ENCODE measurements around the gene ZNF768.
"Not testable (repeated sequence)": the region's sequence is repeated elsewhere in the genome, so short reads cannot be mapped to it uniquely, and the experiment has no call there.

Gene ZNF768

DNA sequence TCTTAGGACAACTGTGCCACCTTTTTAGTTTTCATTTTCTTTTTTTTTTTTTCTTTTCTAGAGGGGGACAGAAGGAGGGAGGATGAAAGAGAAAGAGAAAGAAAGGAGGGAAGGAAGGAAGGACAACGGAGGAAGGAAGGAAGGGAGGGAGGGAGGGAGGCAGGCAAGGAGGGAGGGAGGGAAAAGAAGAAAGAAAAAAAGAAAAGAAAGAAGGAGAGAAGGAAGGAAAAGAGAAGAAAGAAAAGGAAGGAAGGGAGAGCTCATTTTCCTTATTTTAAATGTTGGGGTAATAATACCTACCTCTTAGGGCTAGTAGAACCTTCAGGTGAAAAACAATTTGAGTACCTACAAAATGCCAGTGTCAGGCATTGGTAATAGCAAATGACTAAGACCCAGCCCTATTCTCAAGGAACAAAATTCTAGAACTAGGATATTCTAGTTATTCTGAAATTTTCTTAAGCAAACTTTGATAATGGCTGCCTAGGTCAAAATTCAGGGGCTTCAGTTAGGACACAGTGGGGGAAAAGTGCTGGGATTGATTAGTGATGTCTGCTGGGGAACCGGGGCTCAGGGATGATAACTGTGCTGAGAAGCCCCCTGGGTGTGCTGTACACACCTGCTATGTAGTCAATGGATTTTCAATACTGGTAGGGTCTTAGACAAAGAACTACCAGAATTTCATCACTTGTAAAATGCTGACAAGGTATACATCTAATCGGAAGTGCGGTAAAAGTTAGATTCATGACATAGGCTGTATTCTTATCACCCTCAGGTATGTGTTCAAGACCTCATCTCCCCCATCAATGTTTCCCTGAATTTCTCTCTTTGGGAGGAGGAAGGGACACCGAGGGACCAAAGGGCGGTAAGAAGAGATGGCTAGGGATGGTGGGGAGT is 22.7 kb downstream of the ZNF768 start:
- DNase-seq: no peak

DNA sequence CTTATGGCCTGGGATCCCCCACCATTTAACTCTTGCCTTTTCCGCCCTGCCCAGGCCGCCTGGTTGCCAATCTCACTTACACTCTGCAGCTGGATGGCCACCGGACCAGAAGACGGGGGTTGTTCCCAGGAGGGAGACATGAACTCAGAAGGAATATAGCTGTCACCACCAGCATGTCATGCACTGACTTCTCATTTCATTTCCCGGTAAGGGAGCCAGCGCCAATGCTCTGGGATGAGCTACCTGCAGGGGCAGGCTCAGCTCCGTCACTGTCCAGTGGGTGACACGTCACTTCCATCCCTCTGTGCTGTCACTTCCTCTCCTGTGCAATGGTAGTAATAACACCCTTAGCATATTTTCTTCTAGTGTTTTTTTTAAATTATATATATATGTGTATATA is 27.1 kb downstream of the ZNF768 start:
- no peak for DNase-seq

DNA sequence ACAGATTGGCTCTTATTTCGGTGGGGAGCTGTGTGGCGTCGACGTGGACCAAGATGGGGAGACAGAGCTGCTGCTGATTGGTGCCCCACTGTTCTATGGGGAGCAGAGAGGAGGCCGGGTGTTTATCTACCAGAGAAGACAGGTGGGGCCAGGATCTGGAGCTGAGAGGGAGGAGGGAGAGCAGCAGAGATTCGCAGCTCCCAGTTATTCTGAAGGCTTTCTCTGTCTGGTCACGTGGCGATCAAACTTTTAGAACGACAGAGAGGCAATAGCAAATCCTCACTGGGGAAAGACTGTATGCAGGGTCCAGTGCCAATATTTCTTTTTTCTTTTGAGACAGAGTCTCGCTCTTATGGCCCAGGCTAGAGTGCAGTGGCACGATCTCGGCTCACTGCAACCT is 31.7 kb downstream of the ZNF768 start:
- no peak for DNase-seq

DNA sequence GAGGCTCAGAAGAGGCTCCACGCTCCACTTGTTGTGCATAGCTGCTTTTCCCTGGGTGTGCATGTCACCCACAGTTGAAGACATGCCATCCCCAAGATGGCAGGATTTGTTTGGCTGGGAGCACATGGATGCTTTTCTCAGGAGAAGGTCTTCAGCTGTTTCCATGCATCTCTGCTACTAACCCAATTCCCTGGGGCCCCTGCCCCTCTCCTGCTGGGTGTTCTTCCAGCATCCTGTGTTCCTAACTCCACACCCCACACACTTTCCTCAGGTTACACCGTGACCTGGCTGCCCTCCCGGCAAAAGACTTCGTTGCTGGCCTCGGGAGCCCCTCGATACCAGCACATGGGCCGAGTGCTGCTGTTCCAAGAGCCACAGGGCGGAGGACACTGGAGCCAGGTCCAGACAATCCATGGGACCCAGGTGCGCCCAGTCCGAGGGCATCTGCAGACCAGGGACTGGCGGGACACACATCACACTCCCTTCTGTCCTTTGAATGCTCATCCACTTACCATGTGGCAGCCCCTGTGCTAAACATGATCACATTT is 32.4 kb downstream of the ZNF768 start:
- no peak for DNase-seq

DNA sequence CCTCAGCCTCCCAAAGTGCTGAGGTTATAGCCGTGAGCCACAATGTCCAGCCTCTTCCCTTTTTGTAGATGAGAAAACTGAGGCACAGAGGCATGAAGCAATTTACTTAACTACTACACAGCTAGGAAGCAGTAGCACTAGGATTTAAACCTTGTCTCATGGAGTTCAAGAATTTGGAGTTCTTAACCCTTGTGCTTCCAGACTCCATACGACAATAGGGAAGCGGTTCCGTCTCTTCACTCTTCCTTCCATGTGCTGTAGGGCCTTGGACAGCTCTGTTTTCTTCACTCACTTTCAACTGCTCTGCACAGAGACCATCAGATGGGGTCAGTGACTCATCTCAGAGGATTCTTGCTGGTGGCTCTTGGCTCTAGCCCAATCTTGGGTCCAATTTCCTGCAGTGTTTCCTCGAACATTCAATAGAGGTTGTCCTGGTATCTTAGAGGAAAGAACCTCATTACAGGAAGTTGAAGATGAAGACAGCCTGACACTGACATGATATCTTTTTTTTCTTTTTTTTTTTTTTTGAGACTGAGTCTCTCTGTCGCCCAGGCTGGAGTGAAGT is 34.5 kb downstream of the ZNF768 start:
- DNase-seq: peak; percentile 29

DNA sequence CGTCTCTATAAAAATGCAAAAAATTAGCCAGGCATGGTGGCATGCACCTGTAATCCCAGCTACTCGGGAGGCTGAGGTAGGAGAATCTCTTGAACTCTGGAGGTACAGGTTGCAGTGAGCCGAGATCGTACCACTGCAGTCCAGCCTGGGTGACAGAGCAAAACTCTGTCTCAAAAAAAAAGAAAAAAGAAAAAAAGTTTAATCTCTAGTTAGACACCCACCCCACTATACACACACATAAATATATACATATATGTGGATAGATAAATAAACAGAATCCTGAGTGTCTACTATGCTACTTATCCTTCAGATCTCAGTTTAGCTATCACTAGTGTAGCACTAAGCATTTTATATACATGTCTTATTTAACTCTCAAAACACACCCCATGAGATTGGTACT is 35.1 kb downstream of the ZNF768 start:
- DNase-seq: no peak

DNA sequence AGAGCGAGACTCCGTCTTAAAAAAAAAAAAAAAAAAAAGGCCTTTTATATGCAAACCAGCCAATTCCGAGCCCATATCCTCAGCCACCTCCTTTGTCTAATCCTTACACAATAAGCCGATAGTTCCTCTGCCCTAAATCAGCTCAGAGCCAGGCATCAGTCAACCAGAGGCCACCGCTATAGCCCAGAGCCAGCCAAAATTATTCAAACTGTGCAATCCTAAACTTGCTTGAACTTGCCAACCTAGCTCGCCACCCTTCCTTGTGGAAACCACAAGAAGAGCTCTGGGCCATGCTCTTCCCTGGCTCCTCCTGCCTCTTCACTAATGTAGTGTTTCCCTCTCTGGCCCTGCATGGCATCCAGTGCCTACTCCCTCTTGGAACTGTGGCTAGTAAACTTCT is 36.2 kb downstream of the ZNF768 start:
- DNase-seq: no peak

DNA sequence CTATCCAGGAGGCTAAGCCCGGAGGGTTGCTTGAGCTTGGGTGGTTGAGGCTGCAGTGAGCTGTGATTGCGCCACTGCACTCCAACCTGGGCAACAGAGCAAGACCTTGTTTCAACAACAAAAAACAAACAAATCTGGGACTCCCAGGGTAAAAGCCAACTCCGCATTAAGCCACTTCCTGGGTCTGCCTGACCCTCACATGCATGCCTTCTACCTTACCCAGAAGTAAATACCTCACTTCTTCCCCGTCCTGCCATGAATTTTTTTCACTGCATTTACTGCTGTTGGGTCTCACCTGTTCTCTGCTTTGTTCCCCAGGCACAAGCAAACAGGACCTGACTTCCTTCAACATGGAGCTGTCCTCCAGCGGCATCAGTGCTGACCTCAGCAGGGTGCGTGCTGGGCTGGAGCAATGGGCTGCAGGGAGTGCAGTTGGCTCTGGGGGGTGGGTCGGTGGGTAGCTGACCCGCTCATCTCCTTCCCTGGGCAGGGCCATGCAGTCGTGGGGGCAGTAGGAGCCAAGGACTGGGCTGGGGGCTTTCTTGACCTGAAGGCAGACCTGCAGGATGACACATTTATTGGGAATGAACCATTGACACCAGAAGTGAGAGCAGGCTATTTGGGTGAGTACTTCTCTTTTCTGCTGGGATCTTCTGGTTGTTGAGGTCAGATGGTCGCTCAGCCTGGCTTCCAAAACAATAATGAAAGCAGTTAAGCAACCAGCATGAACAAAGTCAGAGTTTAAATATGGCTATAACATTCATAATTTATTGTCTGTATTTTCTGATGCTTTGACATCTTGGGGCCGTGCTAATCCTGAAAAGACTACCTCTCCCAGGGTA is 37.4 kb downstream of the ZNF768 start:
- DNase-seq: no peak

DNA sequence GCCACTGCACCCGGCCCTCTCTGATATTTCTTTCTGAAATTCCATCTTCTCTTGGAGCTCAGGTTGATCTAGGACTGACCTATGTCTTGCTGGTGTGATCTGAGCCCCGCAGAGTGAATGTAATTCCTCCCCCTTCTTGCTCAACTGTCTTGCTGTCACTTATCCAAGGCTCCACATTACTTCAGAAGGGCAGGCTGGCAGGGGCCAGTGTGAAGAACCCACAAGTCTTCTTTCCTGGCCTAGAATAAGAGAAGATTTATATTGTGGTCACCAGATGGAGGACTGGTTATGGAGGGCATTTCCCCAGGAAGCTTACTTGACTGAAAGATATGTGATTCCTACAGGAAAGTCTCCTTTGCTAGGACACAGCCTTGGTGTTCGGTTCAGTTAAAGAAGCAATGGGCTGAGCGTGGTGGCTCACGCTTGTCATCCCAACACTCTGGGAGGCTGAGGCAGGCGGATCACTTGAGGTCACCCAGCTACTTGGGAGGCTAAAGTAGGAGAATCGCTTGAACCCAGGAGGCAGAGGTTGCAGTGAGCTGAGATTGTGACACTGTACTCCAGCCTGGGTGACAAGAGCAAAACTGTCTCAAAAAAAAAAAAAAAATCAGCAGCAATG is 40.4 kb downstream of the ZNF768 start:
- DNase-seq: no peak

DNA sequence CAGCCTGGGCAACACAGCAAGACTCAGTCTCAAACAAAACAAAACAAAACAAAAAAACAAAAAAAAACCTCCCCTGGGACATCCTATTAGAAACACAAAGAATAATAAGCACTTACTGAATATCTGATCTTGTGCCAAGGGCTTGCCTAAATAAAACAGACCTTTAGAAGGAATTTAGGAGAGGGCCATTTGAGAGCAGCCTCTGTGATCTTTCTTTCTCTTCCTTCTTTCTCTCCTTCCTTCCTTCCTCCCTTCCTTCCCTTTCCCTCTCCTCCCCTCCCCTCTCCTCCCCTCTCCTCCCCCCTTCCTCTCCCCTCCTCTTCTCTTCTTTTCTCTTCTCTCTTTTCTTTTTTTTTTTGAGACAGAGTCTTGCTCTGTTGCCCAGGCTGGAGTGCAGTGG is 41.5 kb downstream of the ZNF768 start:
- DNase-seq: no peak

DNA sequence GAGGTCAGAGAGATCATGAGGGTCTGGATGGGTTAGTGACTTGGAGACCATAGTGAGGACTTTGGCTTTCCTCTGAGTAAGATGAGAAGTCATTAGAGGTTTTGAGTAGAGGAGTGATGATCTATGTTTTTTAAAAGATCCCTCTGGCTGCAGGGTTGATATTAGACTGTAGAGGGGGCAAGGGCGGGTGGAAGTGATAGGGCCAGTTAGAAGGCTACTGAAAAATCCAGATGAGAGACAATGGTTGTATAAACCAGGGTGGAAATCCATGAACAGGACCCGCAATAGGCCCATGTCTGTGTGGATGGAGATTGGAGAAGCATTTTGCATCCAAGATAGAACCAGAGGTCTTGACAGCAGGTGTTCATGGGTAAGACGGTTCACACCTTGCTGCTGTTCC is 44.0 kb downstream of the ZNF768 start:
- no peak for DNase-seq

DNA sequence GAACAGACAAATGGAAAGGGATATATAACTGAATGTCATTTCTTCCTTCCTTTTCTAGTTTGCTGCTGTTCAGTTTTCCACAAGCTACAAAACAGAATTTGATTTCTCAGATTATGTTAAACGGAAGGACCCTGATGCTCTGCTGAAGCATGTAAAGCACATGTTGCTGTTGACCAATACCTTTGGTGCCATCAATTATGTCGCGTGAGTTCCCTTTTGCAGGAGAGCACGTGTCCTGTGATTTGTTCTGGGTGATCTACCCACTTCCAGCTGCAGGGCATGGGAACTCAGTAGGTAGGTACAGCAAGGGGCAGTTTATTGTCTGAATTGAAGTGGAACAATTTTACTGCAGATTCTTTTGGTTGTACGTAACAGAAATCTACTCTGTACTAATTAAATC is 45.0 kb downstream of the ZNF768 start:
- no peak for DNase-seq

DNA sequence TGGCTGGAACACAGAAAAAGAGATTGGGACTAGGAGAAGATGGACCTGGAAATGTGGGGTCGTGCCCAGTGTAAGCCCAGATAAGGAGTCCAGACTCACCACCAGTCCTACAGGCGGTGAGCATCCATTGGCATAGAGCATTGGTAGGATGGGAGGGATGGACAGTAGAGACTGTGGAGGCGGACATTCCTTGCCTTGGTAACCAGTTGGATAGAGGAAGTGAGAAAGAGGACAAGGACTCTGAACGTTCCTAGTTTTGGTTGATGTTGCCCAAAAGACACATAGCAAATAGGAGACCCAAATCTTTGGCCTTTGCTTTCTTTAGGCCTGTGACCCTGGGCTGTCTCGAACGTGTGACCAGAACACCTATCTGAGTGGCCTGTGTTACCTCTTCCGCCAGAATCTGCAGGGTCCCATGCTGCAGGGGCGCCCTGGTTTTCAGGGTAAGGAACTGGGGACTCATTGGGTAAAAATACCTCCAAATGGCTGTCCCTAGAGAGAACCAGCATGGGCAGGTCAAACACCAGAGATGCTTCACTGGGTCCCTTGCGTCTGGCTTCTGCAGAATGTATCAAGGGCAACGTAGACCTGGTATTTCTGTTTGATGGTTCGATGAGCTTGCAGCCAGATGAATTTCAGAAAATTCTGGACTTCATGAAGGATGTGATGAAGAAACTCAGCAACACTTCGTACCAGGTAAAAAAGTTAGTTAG is 47.4 kb downstream of the ZNF768 start:
- no peak for DNase-seq

DNA sequence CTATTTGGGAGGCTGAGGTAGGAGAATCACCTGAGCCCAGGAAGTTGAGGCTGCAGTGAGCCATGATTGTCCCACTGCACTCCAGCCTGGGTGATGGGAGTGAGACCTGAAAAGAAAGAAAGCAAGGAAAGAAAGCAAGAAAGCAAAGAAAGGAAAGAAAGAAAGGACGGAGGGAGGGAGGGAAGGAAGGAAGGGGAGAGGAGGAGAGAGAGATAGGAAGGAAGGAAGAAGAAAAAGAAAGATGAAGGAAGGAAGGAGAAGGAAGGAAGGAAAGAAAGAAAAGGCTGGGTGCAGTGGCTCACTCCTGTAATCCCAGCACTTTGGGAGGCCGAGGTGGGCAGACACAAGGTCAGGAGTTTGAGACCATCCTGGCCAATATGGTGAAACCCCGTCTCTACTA is 48.6 kb downstream of the ZNF768 start:
- not testable (repeated sequence) for DNase-seq

DNA sequence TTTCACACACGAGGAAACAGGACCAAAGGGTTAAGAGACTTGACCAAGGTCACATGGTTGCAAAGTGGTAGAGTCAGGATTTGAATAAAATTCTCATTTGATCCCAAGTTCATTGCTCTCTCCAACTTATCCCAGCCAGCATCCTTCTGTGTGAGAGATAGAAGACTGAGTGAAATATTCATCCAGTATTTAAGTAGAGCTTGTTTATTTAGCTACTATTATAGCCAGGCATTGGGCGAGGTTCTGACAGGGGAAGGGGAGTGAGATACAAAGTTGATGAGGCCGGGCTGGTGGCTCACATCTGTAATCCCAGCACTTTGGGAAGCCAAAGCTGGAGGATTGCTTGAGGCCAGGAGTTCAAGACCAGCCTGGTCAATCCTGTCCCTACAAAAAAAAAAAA is 49.4 kb downstream of the ZNF768 start:
- DNase-seq: no peak

DNA sequence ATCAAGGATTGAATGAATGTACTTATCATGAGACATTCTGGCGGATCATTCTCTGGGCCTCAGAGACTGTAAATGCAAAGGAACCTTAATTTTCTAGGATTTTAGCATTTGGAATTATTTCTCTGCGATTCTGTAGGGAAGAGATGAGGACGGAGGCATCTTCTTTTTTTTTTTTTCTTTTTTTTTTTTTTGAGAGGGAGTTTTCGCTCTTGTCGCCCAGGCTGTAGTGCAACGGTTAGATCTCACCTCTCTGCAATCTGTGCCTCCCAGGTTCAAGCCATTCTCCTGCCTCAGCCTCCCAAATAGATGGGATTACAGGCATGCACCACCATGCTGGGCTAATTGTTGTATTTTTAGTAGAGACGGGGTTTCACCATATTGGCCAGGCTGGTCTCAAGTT is 51.7 kb downstream of the ZNF768 start:
- no peak for DNase-seq

DNA sequence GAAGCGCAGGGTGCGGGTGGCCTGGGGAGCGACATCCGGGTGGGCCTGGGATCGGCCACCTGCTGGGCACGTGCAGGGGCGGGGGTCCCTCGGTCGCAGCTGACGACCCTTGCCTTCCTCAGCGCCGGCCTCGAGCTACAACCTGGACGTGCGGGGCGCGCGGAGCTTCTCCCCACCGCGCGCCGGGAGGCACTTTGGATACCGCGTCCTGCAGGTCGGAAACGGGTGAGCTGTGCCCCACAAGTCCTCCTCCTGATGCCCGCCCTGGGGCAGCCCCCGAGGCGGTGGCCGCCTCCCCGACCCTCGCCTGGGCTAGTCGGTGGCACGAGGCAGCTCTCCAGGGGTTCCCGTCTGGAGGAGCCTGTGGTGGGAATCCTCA is 52.3 kb downstream of the ZNF768 start:
- DNase-seq: no peak

Data from activated gamma-delta T cell treated with Interleukin-2 at 50 U/mL for 16 hours (primary cell).